A549 (cell line): ENCODE data around the gene HS3ST5.

Experiments used
- HDAC2 ChIP-seq: fragments of 200-600 bp; sonication (generic); IDR thresholded peaks from 2 replicates; pipeline ENCODE4 v1.6.1; 2016
- HOXB5 ChIP-seq: fragments of 250-450 bp; sonication (Bioruptor Pico); IDR thresholded peaks from 2 replicates; pipeline ENCODE4 v1.5.0; 2020; ENCODE audit warnings: mild to moderate bottlenecking, moderate library complexity
- JUNB ChIP-seq: fragments of >200 bp; sonication (Bioruptor Twin); formaldehyde crosslinking; IDR thresholded peaks from 2 replicates; pipeline ENCODE4 v1.6.1; 2016
- NPAS2 ChIP-seq: fragments of 250-450 bp; sonication (Bioruptor Pico); IDR thresholded peaks from 2 replicates; pipeline ENCODE4 v1.8.0; 2022; ENCODE audit warnings: mild to moderate bottlenecking, moderate library complexity, borderline replicate concordance
- NR3C1 ChIP-seq: fragments of >200 bp; sonication (Bioruptor Twin); formaldehyde crosslinking; IDR thresholded peaks from 3 replicates; pipeline ENCODE4 v1.6.1; 2017
- POLR2A ChIP-seq: IDR thresholded peaks from 2 replicates; pipeline ENCODE4 v1.6.1; 2012; ENCODE audit warnings: mild to moderate bottlenecking, low read length
- RNF2 ChIP-seq: fragments of 200-600 bp; sonication (generic); IDR thresholded peaks from 2 replicates; pipeline ENCODE4 v1.6.1; 2016; ENCODE audit warnings: low read depth, mild to moderate bottlenecking, antibody characterized with exemption, moderate library complexity, borderline replicate concordance
- SMC3 ChIP-seq: fragments of >200 bp; sonication (Bioruptor Twin); formaldehyde crosslinking; IDR thresholded peaks from 3 replicates; pipeline ENCODE4 v1.6.1; 2018; ENCODE audit warnings: inconsistent platforms
- TP53 ChIP-seq: fragments of 250-450 bp; sonication (Bioruptor Pico); IDR thresholded peaks from 2 replicates; pipeline ENCODE4 v1.5.0; 2021; ENCODE audit warnings: mild to moderate bottlenecking, moderate library complexity
- TF ChIP-seq, protein P1 (sequence below): fragments of >200 bp; sonication (Bioruptor Twin); formaldehyde crosslinking; IDR thresholded peaks from 3 replicates; pipeline ENCODE4 v1.5.1; 2016
- TF ChIP-seq, protein P2 (sequence below): fragments of 200-600 bp; sonication (generic); IDR thresholded peaks from 2 replicates; pipeline ENCODE4 v1.6.1; 2016; ENCODE audit warnings: antibody characterized with exemption, mild to moderate bottlenecking, moderate library complexity
- TF ChIP-seq, protein P3 (sequence below): IDR thresholded peaks from 2 replicates; pipeline ENCODE4 v1.6.1; 2012
- TF ChIP-seq, protein P4 (sequence below): fragments of 150-350 bp; IDR thresholded peaks from 2 replicates; pipeline ENCODE4 v1.6.1; 2014; ENCODE audit warnings: low read depth, mild to moderate bottlenecking, low read length

DNA sequence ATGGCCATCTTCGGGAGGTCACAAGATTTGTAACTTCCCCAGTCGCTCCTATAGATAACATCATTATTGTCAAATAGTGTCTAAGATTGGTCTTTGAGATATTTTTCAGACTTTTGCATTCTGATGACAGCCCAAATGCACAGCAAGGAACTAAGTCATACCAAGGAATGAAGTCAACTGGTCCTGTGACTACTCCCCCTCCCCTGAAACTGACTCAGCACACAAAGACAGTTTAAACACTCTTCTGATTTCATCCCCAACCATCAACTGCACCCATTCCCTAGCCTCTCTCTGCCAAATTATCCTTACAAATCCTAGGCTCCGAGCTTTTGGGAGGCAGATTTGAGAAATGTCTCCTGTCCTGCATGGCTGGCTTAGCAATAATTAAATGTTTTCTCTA is 139.4 kb downstream of the HS3ST5 start:
- TF ChIP-seq, protein P1, sequence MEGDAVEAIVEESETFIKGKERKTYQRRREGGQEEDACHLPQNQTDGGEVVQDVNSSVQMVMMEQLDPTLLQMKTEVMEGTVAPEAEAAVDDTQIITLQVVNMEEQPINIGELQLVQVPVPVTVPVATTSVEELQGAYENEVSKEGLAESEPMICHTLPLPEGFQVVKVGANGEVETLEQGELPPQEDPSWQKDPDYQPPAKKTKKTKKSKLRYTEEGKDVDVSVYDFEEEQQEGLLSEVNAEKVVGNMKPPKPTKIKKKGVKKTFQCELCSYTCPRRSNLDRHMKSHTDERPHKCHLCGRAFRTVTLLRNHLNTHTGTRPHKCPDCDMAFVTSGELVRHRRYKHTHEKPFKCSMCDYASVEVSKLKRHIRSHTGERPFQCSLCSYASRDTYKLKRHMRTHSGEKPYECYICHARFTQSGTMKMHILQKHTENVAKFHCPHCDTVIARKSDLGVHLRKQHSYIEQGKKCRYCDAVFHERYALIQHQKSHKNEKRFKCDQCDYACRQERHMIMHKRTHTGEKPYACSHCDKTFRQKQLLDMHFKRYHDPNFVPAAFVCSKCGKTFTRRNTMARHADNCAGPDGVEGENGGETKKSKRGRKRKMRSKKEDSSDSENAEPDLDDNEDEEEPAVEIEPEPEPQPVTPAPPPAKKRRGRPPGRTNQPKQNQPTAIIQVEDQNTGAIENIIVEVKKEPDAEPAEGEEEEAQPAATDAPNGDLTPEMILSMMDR: no peak
- TF ChIP-seq NR3C1 (no peak), JUNB (no peak), RNF2 (no peak), HOXB5 (CRISPR knock-in tag) (no peak), SMC3 (no peak), TP53 (CRISPR knock-in tag) (no peak), HDAC2 (no peak), POLR2A (no peak), NPAS2 (CRISPR knock-in tag) (no peak)
- TF ChIP-seq, protein P2, sequence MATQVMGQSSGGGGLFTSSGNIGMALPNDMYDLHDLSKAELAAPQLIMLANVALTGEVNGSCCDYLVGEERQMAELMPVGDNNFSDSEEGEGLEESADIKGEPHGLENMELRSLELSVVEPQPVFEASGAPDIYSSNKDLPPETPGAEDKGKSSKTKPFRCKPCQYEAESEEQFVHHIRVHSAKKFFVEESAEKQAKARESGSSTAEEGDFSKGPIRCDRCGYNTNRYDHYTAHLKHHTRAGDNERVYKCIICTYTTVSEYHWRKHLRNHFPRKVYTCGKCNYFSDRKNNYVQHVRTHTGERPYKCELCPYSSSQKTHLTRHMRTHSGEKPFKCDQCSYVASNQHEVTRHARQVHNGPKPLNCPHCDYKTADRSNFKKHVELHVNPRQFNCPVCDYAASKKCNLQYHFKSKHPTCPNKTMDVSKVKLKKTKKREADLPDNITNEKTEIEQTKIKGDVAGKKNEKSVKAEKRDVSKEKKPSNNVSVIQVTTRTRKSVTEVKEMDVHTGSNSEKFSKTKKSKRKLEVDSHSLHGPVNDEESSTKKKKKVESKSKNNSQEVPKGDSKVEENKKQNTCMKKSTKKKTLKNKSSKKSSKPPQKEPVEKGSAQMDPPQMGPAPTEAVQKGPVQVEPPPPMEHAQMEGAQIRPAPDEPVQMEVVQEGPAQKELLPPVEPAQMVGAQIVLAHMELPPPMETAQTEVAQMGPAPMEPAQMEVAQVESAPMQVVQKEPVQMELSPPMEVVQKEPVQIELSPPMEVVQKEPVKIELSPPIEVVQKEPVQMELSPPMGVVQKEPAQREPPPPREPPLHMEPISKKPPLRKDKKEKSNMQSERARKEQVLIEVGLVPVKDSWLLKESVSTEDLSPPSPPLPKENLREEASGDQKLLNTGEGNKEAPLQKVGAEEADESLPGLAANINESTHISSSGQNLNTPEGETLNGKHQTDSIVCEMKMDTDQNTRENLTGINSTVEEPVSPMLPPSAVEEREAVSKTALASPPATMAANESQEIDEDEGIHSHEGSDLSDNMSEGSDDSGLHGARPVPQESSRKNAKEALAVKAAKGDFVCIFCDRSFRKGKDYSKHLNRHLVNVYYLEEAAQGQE: no peak
- TF ChIP-seq, protein P3, sequence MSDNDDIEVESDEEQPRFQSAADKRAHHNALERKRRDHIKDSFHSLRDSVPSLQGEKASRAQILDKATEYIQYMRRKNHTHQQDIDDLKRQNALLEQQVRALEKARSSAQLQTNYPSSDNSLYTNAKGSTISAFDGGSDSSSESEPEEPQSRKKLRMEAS: no peak
- TF ChIP-seq, protein P4, sequence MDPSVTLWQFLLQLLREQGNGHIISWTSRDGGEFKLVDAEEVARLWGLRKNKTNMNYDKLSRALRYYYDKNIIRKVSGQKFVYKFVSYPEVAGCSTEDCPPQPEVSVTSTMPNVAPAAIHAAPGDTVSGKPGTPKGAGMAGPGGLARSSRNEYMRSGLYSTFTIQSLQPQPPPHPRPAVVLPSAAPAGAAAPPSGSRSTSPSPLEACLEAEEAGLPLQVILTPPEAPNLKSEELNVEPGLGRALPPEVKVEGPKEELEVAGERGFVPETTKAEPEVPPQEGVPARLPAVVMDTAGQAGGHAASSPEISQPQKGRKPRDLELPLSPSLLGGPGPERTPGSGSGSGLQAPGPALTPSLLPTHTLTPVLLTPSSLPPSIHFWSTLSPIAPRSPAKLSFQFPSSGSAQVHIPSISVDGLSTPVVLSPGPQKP: no peak
